Adrenal gland (tissue), 12 donors: ENCODE results near the gene SCO1. TPM values are rescaled to one million over a fixed set of nuclear protein-coding genes. Genes with fewer than 3 reads are reported as not detected.

Source experiments
- DNase-seq, 7 donors: peaks; one replicate each; pipeline ENCODE4 v3.0.0-alpha.2; 2019 to 2020
- H3K27ac ChIP-seq, 5 donors: fragments of 200-600 bp; sonication (generic) in 4 of 5; 1 replicate in 3 of 5; 2 replicates in 2 of 5; pipeline versions ENCODE4 v1.5.1 to v1.8.0; 2016 to 2020; ENCODE audit warnings: mild to moderate bottlenecking in 1 of 5
- H3K27me3 ChIP-seq: fragments of 200-600 bp; 2 replicates; pipeline ENCODE4 v1.8.0; 2021
- H3K36me3 ChIP-seq, 2 donors: fragments of 200-600 bp; replicated peaks in 1 of 2; 1 replicate in 1 of 2; 2 replicates in 1 of 2; pipeline versions ENCODE4 v1.5.1 to v1.8.0; 2018 to 2022
- H3K4me1 ChIP-seq, 2 donors: fragments of 200-600 bp; replicated peaks in 1 of 2; 1 replicate in 1 of 2; 2 replicates in 1 of 2; pipeline versions ENCODE4 v1.5.1 to v1.8.0; 2018 to 2021
- H3K4me3 ChIP-seq, 4 donors: fragments of 200-600 bp; sonication (generic) in 3 of 4; one replicate each; pipeline ENCODE4 v1.5.1; 2016 to 2018
- H3K9me3 ChIP-seq, 3 donors: fragments of 200-600 bp; sonication (generic) in 1 of 3; replicated peaks in 1 of 3; 1 replicate in 2 of 3; 2 replicates in 1 of 3; pipeline versions ENCODE4 v1.5.1 to v1.8.0; 2016 to 2021
- POLR2A ChIP-seq, 2 donors: fragments of 450-650 bp; IDR thresholded peaks; one replicate each; pipeline ENCODE4 v1.6.1; 2017; ENCODE audit warnings: antibody characterized with exemption in 2 of 2, mild to moderate bottlenecking in 2 of 2, moderate library complexity in 1 of 2
- WGBS, 4 donors: extraction: QIAGEN DNeasy Blood & Tissue Kit in 2 of 4; methylation state at CpG; one replicate each; pipeline versions ENCODE4 v1.1.5 to v1.1.7; 2013 to 2017; 5-methylcytosine and 5-hydroxymethylcytosine counted together
- intact Hi-C, 2 donors: fragments of 100-400 bp; cut with DNase I; formaldehyde crosslinking; loops; one replicate each; pipeline versions ENCODE4 v1.14.1 to v1.15.0; 2022 to 2023
- polyA plus RNA-seq, 3 donors: library from polyadenylated mRNA; stranded (reverse); fragments of 200-250 nt in 2 of 3; fragments of 350-450 nt in 1 of 3; fragmentation: Illumina TruSeq in 1 of 3; extraction: RNeasy Lipid Tissue Mini Kit (QIAGEN cat#74804) in 1 of 3; gene quantifications; one replicate each; pipeline ENCODE4 v1.2.3, GENCODE V29; 2013 to 2014
- total RNA-seq, 9 donors: library from RNA; depleted of rRNA in 4 of 9; stranded (reverse); fragments of >200 nt in 4 of 9; fragments of 120-200 nt in 1 of 9; fragmentation: NEBNext Ultra II Directional in 1 of 9; extraction: Animal tissue kit (Norgen Biotek cat#: 25700) in 1 of 9; gene quantifications; one replicate each; pipeline versions ENCODE4 v1.1.0 to v1.2.4, GENCODE V29; 2013 to 2023
- TF ChIP-seq, protein P1 (sequence below), 6 experiments: fragments of 450-650 bp in 4 of 6; fragments of 200-600 bp in 2 of 6; sonication (generic) in 1 of 6; IDR thresholded peaks; 1 replicate in 5 of 6; 2 replicates in 1 of 6; pipeline versions ENCODE4 v1.5.1 to v1.8.0; 2016 to 2021; ENCODE audit warnings: antibody characterized with exemption in 6 of 6, mild to moderate bottlenecking in 2 of 6, moderate library complexity in 1 of 6
- donor health status: healthy with polysubstance abuse.
- donor health status: Bipolar disorder and iron deficiency.
- donor health status: DM: yes; HTN: yes; CAD: no.
- donor health status: DM: no; HTN: no; CAD: no.
- donor health status: DM: no; HTN: no; CAD: no.
- donor health status: DM: yes; HTN: yes; CAD: no.

Gene SCO1
- total and polyA plus RNA-seq, 12 donors = 6.1 to 55.7 (median 35.1) TPM

DNA sequence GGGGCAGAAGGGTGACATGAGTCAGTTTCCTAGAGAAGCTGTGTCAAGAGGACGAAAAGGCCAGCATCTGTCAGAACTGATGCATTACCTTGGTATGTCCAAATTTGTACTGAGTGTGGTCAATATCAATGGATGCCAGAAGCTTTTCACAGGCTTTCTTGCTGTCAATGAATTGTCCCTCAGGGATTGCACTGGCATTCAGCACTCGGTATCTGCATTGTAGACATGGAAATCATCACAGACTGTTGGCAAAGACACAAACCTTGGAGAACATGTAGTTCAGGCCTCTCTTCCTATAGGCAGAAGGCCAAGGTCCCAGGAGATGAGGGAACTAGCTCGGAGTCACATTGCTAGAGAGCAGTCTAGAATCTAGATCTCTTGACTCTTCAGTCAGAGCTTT is 56.9 kb downstream of the SCO1 start:
- no peak overlapping the region for H3K27ac ChIP-seq
- peaks cover 0 to 19% of the 10 kb centered on the region in 2 donors for H3K36me3 ChIP-seq
- H3K4me3 ChIP-seq = no peak overlapping the region
- TF ChIP-seq, protein P1, sequence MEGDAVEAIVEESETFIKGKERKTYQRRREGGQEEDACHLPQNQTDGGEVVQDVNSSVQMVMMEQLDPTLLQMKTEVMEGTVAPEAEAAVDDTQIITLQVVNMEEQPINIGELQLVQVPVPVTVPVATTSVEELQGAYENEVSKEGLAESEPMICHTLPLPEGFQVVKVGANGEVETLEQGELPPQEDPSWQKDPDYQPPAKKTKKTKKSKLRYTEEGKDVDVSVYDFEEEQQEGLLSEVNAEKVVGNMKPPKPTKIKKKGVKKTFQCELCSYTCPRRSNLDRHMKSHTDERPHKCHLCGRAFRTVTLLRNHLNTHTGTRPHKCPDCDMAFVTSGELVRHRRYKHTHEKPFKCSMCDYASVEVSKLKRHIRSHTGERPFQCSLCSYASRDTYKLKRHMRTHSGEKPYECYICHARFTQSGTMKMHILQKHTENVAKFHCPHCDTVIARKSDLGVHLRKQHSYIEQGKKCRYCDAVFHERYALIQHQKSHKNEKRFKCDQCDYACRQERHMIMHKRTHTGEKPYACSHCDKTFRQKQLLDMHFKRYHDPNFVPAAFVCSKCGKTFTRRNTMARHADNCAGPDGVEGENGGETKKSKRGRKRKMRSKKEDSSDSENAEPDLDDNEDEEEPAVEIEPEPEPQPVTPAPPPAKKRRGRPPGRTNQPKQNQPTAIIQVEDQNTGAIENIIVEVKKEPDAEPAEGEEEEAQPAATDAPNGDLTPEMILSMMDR (IDR thresholded peaks at IDR 0.05) = no peak
- TF ChIP-seq POLR2A (IDR thresholded peaks at IDR 0.05) = no peak
- WGBS, 4 donors = 57 to 97% (median 67%) methylated on average over 3 of the region's 3 CpGs
- DNase-seq = no peak
- no peaks in the 10 kb centered on the region for H3K4me1 ChIP-seq
- intact Hi-C loops = loop anchor here in 1 of 2 donors (10.0 kb wide), 1 partner anchor 204 kb away; no protein-coding TSS in a partner anchor
- H3K9me3 ChIP-seq = no peaks in the 10 kb centered on the region
- H3K27me3 ChIP-seq = no peaks in the 10 kb centered on the region

DNA sequence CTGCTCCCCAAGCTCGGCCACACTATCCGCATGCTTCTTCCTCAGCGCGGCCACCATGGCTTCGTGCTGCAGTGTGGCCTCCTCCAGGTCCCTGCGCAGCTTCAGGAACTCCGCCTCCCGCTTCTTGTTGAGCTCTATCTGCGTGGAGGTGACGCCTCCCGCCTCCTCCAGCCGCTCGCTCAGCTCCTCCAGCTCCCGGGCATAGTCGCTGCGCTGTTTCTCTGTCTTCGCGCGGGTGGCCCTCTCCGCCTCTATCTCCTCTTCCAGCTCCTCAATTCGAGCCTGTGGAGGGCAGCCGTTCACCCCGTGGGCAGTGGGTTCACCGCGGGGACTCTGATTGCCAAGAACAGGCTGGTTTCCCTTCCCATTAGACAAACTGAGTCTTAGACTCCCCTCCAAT is 59.2 kb downstream of the SCO1 start:
- Histone ChIP-seq H3K36me3 (peaks cover 0 to 19% of the 10 kb centered on the region in 2 donors), H3K27ac (no peak overlapping the region), H3K9me3 (no peaks in the 10 kb centered on the region), H3K4me3 (no peak overlapping the region), H3K4me1 (no peaks in the 10 kb centered on the region), H3K27me3 (no peaks in the 10 kb centered on the region)
- intact Hi-C loops = loop anchor here in 1 of 2 donors (10.0 kb wide), 1 partner anchor 507 kb away; no protein-coding TSS in a partner anchor
- no peak for TF ChIP-seq POLR2A (IDR thresholded peaks at IDR 0.05)
- TF ChIP-seq, protein P1 (IDR thresholded peaks at IDR 0.05) = no peak
- WGBS, 4 donors = 91 to 97% (median 92%) methylated on average over 25 of the region's 25 CpGs
- DNase-seq = no peak

DNA sequence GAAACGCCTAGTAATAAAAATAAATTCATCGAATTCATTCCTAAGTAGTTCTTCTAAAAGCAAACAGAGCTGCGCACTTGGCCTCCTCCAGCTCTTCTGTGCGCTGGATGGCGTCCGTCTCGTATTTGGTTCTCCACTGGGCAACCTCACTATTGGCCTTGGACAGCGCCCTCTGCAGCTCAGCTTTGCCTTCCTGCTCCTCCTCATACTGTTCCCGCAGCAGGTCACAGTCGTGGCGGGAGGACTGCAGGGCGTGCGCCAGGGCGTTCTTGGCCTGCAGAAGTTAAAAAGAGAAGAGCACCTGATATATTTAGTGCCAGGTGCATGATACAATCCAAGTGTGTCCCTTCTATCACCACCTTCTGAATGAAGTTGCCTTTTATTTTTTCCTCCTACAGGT is 62.0 kb downstream of the SCO1 start:
- no peaks in the 10 kb centered on the region for H3K27me3 ChIP-seq
- no peak overlapping the region for H3K27ac ChIP-seq
- intact Hi-C loops = loop anchor here in 1 of 2 donors (10.0 kb wide), 1 partner anchor 510 kb away; no protein-coding TSS in a partner anchor
- peaks cover 0 to 11% of the 10 kb centered on the region in 2 donors for H3K36me3 ChIP-seq
- WGBS, 4 donors = 90 to 94% (median 92%) methylated on average over 14 of the region's 14 CpGs
- no peaks in the 10 kb centered on the region for H3K9me3 ChIP-seq
- no peak for DNase-seq
- TF ChIP-seq, protein P1 (IDR thresholded peaks at IDR 0.05) = no peak
- TF ChIP-seq POLR2A (IDR thresholded peaks at IDR 0.05) = no peak
- H3K4me3 ChIP-seq = no peak overlapping the region
- no peaks in the 10 kb centered on the region for H3K4me1 ChIP-seq

DNA sequence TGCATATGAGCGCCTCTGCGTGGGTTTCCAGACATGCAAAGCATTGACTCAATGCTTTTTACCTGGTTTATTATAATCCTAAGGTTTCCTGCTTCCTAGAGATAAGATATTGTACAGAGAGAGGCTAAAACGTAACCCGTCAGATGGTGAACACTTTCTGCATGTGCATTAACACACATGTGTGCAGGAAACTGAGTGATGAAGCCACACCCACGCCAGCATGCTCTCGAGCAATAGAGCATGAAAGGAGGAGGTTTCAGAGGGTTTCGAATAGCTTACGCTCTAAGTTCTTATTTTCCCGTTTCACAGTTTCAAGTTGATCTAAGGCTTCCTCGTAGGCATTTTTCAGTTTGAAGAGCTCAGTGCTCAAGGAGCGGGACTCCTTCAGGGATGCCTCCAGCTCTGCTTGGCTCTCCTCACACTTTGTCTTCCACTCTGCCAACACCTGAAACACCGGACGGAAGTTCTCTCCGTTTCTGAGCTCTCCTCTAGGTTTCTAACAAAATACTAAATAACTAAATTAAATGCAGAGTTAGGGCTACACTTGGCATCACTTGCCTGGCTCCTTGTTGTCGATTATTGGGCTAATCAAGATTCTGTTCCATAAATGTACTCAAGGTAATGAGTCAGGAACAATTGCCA is 63.5 kb downstream of the SCO1 start:
- TF ChIP-seq POLR2A (IDR thresholded peaks at IDR 0.05) = no peak
- TF ChIP-seq, protein P1 (IDR thresholded peaks at IDR 0.05) = no peak
- H3K4me3 ChIP-seq = no peak overlapping the region
- whole genome bisulfite sequencing, 4 donors = 89 to 93% (median 90%) methylated on average over 15 of the region's 15 CpGs
- H3K27ac ChIP-seq = no peak overlapping the region
- no peaks in the 10 kb centered on the region for H3K4me1 ChIP-seq
- no peak for DNase-seq
- intact Hi-C loops = loop anchor here in 1 of 2 donors (10.0 kb wide), 1 partner anchor 511 kb away; no protein-coding TSS in a partner anchor
- no peaks in the 10 kb centered on the region for H3K9me3 ChIP-seq
- H3K27me3 ChIP-seq = no peaks in the 10 kb centered on the region
- H3K36me3 ChIP-seq = peaks cover 0 to 6% of the 10 kb centered on the region in 2 donors
